Activated gamma-delta T cell (primary cell): ENCODE measurements around the gene GRIK1.

Experiments used
- DNase-seq: peaks from one replicate; lab custom pipeline; 2025; lab: John Stamatoyannopoulos, UW

The GRIK1 gene

DNA sequence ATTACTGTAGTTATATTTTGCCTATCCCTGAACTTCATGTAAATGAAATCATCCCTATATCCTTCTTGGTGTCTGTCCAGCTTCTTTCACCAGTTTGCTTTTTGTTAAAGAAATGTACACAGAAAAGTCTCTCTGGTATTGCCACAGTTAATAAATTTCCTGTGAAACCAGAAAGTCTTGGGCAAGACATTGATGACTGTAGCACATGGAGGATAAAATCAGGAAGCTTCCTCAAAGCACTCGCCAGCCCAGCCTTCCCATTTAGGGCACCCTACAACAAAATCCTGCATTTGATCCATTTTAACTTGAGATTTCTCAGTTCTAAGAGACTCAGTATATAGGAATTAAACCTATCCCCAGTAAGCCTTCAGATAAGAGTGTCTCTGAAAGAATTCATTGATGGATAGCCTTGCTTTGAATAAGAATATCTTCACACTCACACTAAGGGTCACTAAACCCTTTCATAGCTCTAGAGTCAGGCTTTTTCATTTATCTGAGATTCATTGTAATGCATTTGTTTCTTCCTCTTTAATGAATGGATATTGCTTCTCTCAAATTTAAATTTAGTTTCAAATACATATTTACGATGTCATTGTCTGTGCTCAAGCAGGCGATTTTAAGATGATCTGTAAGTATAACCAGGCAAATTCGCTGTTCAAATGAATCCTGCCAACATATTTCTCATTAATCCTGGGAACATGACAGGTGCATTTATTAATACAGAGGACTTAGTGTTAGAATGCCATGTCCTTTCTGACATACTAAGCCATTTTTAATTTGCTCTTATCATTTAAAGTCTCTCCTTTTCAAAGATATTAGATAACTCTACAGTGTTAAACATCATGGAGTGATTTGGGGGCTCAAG lies 153.1 kb downstream of the GRIK1 start:
- DNase-seq = no peak

DNA sequence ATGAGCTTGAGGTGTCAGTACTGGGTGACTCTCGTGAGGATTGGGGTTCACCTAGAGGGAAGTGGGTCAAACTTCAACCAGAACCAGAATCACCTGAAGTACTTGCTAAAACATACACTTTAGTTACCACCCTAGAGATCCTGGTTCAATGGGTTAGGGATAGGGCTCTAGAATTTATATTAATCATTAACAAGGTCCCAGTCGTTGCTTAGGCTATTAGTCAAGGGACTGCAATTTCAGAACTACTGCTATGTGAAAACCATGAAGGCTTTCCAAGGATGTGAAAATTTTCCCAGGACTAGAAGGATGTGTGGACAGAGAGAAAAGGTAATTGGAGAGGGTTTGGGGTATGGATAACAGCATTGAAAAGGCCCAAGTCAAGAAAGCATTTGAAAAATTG lies 162.6 kb downstream of the GRIK1 start:
- DNase-seq = no peak

GRCh38 chr21:29775462-29775861 lies 164.3 kb downstream of the GRIK1 start:
- no peak for DNase-seq

GRCh38 chr21:29771491-29772066 lies 168.2 kb downstream of the GRIK1 start:
- no peak for DNase-seq

- DNase-seq = no peak
These were observed 176.1 kb downstream of the GRIK1 start for GRCh38 chr21:29763674-29764073.

- no peak for DNase-seq
These were observed 177.2 kb downstream of the GRIK1 start for GRCh38 chr21:29762570-29763082.

GRCh38 chr21:29753216-29753615 lies 186.6 kb downstream of the GRIK1 start:
- no peak for DNase-seq

- no peak for DNase-seq
These were observed 188.2 kb downstream of the GRIK1 start for GRCh38 chr21:29751473-29752185.

GRCh38 chr21:29749957-29750356 lies 189.8 kb downstream of the GRIK1 start:
- no peak for DNase-seq

GRCh38 chr21:29749223-29749622 lies 190.6 kb downstream of the GRIK1 start:
- no peak for DNase-seq

DNA sequence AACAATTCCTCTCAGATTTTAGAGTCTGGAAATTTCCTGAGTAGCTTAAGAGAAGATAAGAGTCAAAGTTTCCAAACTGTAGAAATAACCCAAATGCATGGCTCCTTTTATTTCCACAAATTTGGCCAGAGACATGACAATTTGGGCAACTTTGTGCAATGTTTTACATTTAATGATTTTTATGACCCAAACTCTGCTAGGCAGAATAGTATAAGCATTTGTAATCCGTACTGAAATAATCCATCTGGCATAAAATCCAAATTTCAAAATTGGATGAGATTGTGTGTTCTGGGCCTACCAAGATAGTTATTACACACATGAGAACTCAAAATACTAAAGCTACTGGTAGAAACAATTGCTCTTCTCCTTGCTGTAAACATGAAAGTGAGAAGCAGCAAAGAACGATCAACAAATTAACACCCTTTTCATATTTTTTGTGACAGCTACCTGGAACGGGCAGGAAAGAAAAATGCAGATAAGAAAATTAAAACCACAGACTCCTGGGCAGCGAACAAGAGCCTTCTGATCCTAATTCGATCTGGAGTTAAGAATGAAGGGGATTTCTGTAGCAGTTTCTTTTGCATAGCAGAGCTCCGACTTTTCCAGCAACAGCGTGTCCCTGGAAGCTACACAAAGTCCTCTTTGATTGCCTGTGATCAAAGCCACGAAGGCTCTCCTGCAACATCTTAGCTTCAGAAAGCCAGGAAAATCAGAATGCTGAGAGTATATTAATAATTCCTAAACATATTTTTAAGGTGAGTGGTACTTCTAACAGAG lies 191.2 kb downstream of the GRIK1 start:
- no peak for DNase-seq

- no peak for DNase-seq
These were observed 198.0 kb downstream of the GRIK1 start for GRCh38 chr21:29741761-29742160.

DNA sequence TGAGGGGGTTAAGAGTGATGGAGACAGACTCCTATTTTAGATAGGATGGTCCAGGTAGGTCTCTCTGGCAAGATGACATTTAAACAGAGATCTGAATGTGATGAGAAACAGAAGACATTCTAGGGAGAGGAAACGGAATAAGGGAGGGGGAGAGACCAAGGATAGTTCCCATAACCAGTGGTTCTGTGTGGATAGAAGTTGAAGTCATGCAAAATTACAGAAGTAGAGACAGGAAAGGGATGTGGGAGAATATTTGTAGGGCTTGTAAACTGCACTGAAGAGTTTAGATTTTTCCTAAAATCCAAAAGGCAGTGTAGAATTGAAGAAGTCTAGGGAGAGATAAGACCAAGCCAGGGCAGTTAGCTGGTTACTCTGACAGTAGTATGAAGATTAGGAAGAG lies 200.6 kb downstream of the GRIK1 start:
- no peak for DNase-seq

GRCh38 chr21:29738730-29739129 lies 201.1 kb downstream of the GRIK1 start:
- DNase-seq = no peak

DNA sequence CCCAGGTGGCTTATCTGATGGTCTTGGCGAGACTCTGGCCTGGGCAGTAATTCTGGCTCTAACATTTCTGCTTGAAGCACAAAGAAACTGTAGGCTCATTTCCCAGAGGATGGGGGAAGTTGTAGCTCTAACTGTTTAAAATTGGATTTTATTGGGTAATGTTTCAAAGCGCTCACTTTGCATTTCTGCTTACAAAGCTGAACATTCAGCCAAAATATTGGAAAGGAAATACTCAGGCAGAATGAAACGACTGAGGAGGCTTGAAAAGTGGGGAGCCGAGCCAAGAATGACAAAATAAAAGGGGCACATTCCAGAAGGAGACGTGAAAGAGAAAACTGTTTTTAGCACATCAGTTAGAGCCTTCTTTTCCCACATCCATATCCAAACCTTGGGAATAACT lies 202.6 kb downstream of the GRIK1 start:
- DNase-seq = no peak

GRCh38 chr21:29730281-29730680 lies 209.5 kb downstream of the GRIK1 start:
- no peak for DNase-seq

- DNase-seq = no peak
These were observed 213.8 kb downstream of the GRIK1 start for GRCh38 chr21:29726044-29726443.

DNA sequence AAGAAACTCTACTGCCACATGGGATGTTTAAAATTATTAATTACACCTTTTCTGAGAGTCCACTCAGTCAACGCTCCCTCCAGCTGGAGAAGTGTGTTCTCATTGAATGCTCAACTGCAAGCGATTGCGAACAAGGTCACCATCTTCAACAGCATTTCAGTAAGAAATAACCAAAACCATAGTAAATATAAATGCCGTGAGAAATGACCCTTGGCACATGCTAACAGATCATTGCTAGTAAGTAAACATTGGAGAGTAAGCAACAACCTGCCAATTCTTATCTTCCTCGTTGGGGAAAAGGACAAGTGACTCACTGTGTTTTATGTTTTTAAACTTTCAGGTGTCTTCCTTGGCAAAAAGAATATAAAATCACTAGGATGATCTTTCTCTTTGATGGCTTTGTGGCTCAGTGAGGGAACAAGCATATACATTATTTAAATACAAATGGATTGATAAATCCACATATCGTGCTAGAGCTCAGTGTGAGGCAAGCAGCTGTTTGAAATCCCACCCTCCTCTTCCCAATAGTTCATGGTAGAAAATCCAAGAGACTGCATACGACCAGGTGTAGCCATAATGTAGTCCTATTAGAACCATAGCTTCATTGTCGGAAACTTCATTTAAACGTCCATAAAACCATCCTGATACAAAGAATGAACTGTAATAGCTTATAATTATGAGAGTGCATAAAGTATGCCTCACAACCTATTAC lies 214.6 kb downstream of the GRIK1 start:
- DNase-seq = no peak

DNA sequence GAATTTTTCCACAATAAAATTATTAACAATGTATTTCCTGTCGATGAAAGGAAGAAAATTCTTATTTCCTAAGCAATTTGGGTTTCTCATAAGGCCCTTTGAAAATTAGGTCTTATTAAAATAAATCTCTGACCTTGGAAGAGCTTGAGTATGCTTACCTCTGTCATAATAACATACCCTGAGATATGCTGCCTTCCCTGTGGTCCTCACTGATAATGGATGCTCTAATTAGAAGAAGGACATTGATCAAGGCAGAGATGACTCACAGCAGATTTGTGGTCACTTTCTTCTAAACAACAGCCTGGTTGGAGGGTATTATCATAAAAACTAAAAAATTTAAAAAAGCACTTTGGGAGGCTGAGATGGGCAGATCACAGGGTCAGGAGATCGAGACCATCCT lies 217.8 kb downstream of the GRIK1 start:
- no peak for DNase-seq

GRCh38 chr21:29721221-29721620 lies 218.6 kb downstream of the GRIK1 start:
- no peak for DNase-seq

DNA sequence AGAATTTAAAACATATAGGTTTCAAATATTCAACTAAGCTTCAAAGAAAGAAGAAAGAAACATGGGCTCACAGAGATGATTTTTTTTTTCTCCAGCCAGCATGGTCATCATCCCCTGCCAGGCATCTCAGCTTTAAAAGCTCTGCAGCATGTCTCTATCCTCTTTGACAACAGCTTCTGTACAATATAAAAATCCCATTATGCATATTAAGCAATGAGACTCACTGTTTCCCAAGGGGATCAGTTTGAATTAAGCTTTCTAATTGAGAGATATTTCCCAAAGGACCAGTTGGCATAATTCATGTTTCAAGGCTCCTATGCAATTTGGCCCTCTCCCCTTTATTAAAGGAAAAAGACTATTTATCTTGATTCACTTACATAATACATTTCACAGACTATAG lies 220.3 kb downstream of the GRIK1 start:
- DNase-seq = no peak
